Common myeloid progenitor, CD34-positive (primary cell): ENCODE data around the gene DCP1A.

Source experiments
- CTCF ChIA-PET: fragments of 350-600 bp; sonication (Branson Sonifier 250); formaldehyde crosslinking; loops from one replicate; lab custom pipeline; 2021; ENCODE audit warnings: antibody characterized with exemption; lab: Charles Lee
- POLR2A ChIA-PET: fragments of 350-600 bp; sonication (Branson Sonifier 250); formaldehyde crosslinking; loops from one replicate; lab custom pipeline; 2021; ENCODE audit warnings: antibody characterized with exemption; lab: Charles Lee
- DNase-seq, 3 donors: peaks; one replicate each; pipeline versions ENCODE4 v3.0.0 to v3.0.0-alpha.2; 2013
- H3K27ac ChIP-seq, 2 experiments: 1 replicate in 1 of 2; 2 replicates in 1 of 2; pipeline ENCODE4 v1.7.0; 2013; ENCODE audit warnings: inconsistent platforms in 2 of 2, low read length in 2 of 2, mild to moderate bottlenecking in 2 of 2, low read depth in 1 of 2, moderate library complexity in 1 of 2; ENCODE audit not compliant: severe bottlenecking in 2 of 2, insufficient read depth in 1 of 2, poor library complexity in 1 of 2
- H3K27me3 ChIP-seq, 5 experiments: replicated peaks in 2 of 5; 1 replicate in 3 of 5; 2 replicates in 2 of 5; pipeline versions ENCODE4 v1.6.1 to v1.7.0; 2013; ENCODE audit warnings: low read length in 4 of 5, mild to moderate bottlenecking in 2 of 5, moderate library complexity in 2 of 5, inconsistent platforms in 1 of 5; ENCODE audit not compliant: insufficient read depth in 5 of 5, control insufficient read depth in 4 of 5
- H3K36me3 ChIP-seq, 4 experiments: 1 replicate in 2 of 4; 2 replicates in 2 of 4; pipeline versions ENCODE4 v1.6.1 to v1.7.0; 2013; ENCODE audit warnings: low read length in 3 of 4, control low read depth in 1 of 4, mild to moderate bottlenecking in 1 of 4; ENCODE audit not compliant: control insufficient read depth in 4 of 4, insufficient read depth in 4 of 4
- H3K4me1 ChIP-seq, 4 experiments: 1 replicate in 3 of 4; 2 replicates in 1 of 4; pipeline versions ENCODE4 v1.6.1 to v1.7.1; 2013; ENCODE audit warnings: low read length in 3 of 4, mild to moderate bottlenecking in 3 of 4, control low read depth in 1 of 4, inconsistent platforms in 1 of 4, moderate library complexity in 1 of 4; ENCODE audit not compliant: control insufficient read depth in 4 of 4, insufficient read depth in 4 of 4; ENCODE audit errors: control extremely low read depth in 1 of 4
- H3K4me3 ChIP-seq, 7 experiments: 1 replicate in 4 of 7; 2 replicates in 3 of 7; pipeline versions ENCODE4 v1.5.1 to v1.7.0; 2013; ENCODE audit warnings: mild to moderate bottlenecking in 7 of 7, low read length in 6 of 7, moderate library complexity in 6 of 7, inconsistent platforms in 2 of 7, low read depth in 2 of 7, control low read depth in 1 of 7; ENCODE audit not compliant: insufficient read depth in 4 of 7, control insufficient read depth in 1 of 7; ENCODE audit errors: extremely low read depth in 1 of 7
- H3K9me3 ChIP-seq, 5 experiments: 1 replicate in 4 of 5; 2 replicates in 1 of 5; pipeline versions ENCODE4 v1.6.1 to v1.7.1; 2013; ENCODE audit warnings: low read length in 4 of 5, mild to moderate bottlenecking in 2 of 5, inconsistent platforms in 1 of 5, low read depth in 1 of 5, moderate library complexity in 1 of 5; ENCODE audit not compliant: control insufficient read depth in 4 of 5, insufficient read depth in 2 of 5; ENCODE audit errors: control extremely low read depth in 1 of 5
- WGBS: methylation state at CpG from one replicate; pipeline ENCODE4 v1.1.5; 2013; ENCODE audit not compliant: insufficient coverage; 5-methylcytosine and 5-hydroxymethylcytosine counted together

Gene DCP1A

GRCh38 chr3:53252096-53252946 is 95.0 kb downstream of the DCP1A start:
- no peaks in the 10 kb centered on the region for H3K27me3 ChIP-seq
- peak overlapping the region; percentile 74 to 76 for H3K27ac ChIP-seq
- POLR2A ChIA-PET: interaction anchor here (0.5 to 0.7 kb wide), 3 partner anchors 12 to 64 kb away, joined by 3 to 4 read pairs (median 4); no protein-coding TSS in a partner anchor
- peak overlapping the region in 6 of 7 experiments; percentile 43 to 96 (median 64) for H3K4me3 ChIP-seq
- DNase-seq: peak; percentile 47 to 95 (median 93)
- CTCF ChIA-PET: interaction anchor here (0.7 to 2.3 kb wide), 5 partner anchors 18 to 33 kb away, joined by 3 to 11 read pairs (median 4); no protein-coding TSS in a partner anchor
- peaks cover 27 to 76% (median 69%) of the 10 kb centered on the region in 4 experiments for H3K4me1 ChIP-seq
- peaks cover 0 to 19% (median 1%) of the 10 kb centered on the region in 4 experiments for H3K36me3 ChIP-seq
- no peaks in the 10 kb centered on the region for H3K9me3 ChIP-seq
- 0% methylated on average over 6 of the region's 10 CpGs for WGBS

DNA sequence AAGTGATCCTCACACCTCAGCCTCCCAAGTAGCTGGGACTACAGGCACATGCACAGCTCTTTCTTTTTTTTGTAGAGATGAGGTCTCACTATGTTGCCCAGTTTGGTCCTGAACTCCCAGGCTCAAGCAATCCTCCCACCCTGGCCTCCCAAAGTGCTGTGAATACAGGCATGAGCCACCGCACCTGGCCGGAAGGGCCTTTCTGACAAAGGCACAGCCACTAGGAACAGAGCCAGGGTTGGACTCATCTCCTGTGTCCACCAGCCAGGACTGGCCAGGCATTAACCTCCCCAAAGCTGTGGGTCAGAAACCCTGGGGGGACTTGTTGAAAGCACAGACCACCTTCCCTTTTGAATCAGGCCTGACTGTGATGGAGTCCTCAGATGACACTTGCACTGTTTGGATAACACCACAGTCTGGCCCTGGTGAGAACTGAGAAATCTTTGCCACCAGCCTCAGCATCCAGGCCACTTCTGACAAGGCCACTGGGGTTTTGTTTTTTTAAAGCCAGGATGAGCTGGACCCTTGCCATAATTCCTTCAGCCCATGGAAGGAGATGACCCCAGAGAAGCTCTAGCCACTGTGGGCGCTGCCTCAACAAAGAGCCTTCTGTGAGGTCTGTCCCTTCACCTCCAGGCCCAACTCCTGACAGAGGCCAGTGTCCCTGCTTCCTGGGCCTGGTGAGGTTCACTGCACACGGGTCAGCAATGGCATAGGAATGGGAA is 96.3 kb downstream of the DCP1A start:
- Histone ChIP-seq H3K27ac (peak overlapping the region; percentile 74 to 76), H3K9me3 (no peaks in the 10 kb centered on the region), H3K27me3 (no peaks in the 10 kb centered on the region), H3K36me3 (peaks cover 0 to 23% (median 4%) of the 10 kb centered on the region in 4 experiments), H3K4me1 (peaks cover 27 to 74% (median 68%) of the 10 kb centered on the region in 4 experiments), H3K4me3 (peak overlapping the region in 2 of 7 experiments; percentile 14 to 27)
- CTCF ChIA-PET: interaction anchor here (0.7 to 2.3 kb wide), 7 partner anchors 10 to 32 kb away, joined by 3 to 11 read pairs (median 3); no protein-coding TSS in a partner anchor
- no peak for DNase-seq
- 100% methylated on average over 4 of the region's 4 CpGs for WGBS
- POLR2A ChIA-PET: no interaction called here

GRCh38 chr3:53250453-53250852 is 96.9 kb downstream of the DCP1A start:
- WGBS: 100% methylated on average over 1 of the region's 3 CpGs
- peak overlapping the region in 3 of 7 experiments; percentile 19 to 59 (median 47) for H3K4me3 ChIP-seq
- H3K4me1 ChIP-seq: peaks cover 27 to 74% (median 68%) of the 10 kb centered on the region in 4 experiments
- H3K27me3 ChIP-seq: no peaks in the 10 kb centered on the region
- ChIA-PET CTCF (interaction anchor here (0.6 to 2.1 kb wide), 5 partner anchors 11 to 50 kb away, joined by 3 to 11 read pairs (median 3); no protein-coding TSS in a partner anchor), POLR2A (no interaction called here)
- H3K36me3 ChIP-seq: peaks cover 0 to 26% (median 7%) of the 10 kb centered on the region in 4 experiments
- H3K9me3 ChIP-seq: peaks cover 0 to 2% (median 0%) of the 10 kb centered on the region in 5 experiments
- H3K27ac ChIP-seq: peak overlapping the region; percentile 54 to 76
- DNase-seq: peak in 1 of 3 donors; percentile 31

DNA sequence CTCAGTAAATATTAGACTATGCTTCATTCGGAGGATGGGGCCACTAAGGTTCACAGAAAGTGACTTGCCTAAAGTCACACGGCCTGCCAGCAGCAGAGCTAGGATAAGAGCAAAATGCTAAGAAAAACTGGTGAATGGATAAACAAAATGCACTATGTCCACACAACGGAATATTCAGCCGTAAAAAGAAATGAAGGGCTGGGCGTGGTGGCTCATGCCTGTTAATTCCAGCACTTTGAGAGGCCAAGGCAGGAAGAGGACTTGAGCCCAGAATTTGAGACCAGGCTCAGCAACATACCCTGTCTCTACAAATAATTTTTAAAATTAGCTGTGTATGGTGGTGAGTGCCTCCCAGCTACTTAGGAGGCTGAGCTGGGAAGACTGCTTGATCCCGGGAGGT is 99.2 kb downstream of the DCP1A start:
- Histone ChIP-seq H3K4me1 (peaks cover 25 to 68% (median 52%) of the 10 kb centered on the region in 4 experiments), H3K9me3 (peaks cover 0 to 2% (median 0%) of the 10 kb centered on the region in 5 experiments), H3K27me3 (no peaks in the 10 kb centered on the region), H3K36me3 (peaks cover 2 to 36% (median 17%) of the 10 kb centered on the region in 4 experiments), H3K27ac (no peak overlapping the region), H3K4me3 (peak overlapping the region in 1 of 7 experiments; percentile 36)
- 100% methylated on average over 5 of the region's 6 CpGs for WGBS
- CTCF ChIA-PET: interaction anchor here (0.9 to 2.9 kb wide), 4 partner anchors 10 to 47 kb away, joined by 3 to 9 read pairs (median 4); no protein-coding TSS in a partner anchor
- no peak for DNase-seq
- POLR2A ChIA-PET: no interaction called here

DNA sequence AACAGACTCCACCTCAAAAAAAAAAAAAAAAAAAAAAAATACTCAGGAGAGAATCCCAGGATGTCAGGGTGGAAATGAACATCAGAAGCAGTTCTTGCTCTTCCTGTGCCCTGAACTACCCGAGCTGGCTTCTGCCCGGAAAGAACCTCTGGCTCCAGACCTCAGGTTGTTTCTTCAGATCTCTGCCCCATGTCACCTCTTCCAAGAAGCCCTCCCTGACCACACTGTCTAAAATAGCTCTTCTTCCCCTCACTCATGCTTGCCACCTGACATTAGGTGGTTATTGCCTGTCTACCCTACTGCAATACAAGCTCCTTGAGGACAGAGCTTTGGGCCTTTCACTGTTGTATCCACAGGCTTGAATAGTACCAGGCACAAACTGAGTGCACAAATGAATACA is 99.7 kb downstream of the DCP1A start:
- H3K27ac ChIP-seq: peak overlapping the region in 1 of 2 experiments; percentile 35
- no peaks in the 10 kb centered on the region for H3K27me3 ChIP-seq
- CTCF ChIA-PET: interaction anchor here (1.3 to 2.9 kb wide), 2 partner anchors 17 to 25 kb away, joined by 5 to 9 read pairs; no protein-coding TSS in a partner anchor
- peaks cover 0 to 2% (median 0%) of the 10 kb centered on the region in 5 experiments for H3K9me3 ChIP-seq
- POLR2A ChIA-PET: no interaction called here
- DNase-seq: no peak
- no peak overlapping the region for H3K4me3 ChIP-seq
- H3K4me1 ChIP-seq: peaks cover 23 to 68% (median 49%) of the 10 kb centered on the region in 4 experiments
- WGBS: 83% methylated on average over 2 of the region's 2 CpGs
- peaks cover 2 to 42% (median 17%) of the 10 kb centered on the region in 4 experiments for H3K36me3 ChIP-seq

DNA sequence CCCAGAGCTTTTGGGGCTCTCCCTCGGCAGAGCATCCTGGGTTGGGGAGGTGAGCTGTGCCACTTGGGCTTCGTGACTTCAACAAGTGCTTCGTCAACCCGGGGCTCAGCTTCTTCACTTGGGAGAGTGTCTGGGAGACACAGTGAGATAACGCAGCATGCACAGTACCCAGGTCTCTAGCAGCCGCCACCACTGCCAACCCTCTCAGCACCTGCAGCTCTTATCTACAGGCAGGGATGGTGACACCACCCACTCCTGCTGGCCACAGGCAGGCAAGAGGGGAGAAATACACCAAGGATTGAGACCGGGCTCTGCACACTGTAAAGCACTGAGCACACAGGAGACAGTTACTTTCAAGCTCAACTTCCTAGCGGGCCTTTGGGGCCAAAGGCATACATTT is 103.1 kb downstream of the DCP1A start:
- CTCF ChIA-PET: interaction anchor here (0.9 to 2.2 kb wide), 5 partner anchors 11 to 49 kb away, joined by 3 to 10 read pairs (median 5); partner anchors contain the start of gene TKT
- Histone ChIP-seq H3K27me3 (no peaks in the 10 kb centered on the region), H3K4me1 (peaks cover 6 to 51% (median 19%) of the 10 kb centered on the region in 4 experiments), H3K4me3 (no peak overlapping the region), H3K27ac (peak overlapping the region in 1 of 2 experiments; percentile 16), H3K9me3 (peaks cover 0 to 2% (median 0%) of the 10 kb centered on the region in 5 experiments), H3K36me3 (peaks cover 6 to 70% (median 40%) of the 10 kb centered on the region in 4 experiments)
- POLR2A ChIA-PET: no interaction called here
- DNase-seq: no peak
- WGBS: 94% methylated on average over 8 of the region's 8 CpGs
